ENCODE measurements around the gene CARD9.

Gene CARD9, protein sequence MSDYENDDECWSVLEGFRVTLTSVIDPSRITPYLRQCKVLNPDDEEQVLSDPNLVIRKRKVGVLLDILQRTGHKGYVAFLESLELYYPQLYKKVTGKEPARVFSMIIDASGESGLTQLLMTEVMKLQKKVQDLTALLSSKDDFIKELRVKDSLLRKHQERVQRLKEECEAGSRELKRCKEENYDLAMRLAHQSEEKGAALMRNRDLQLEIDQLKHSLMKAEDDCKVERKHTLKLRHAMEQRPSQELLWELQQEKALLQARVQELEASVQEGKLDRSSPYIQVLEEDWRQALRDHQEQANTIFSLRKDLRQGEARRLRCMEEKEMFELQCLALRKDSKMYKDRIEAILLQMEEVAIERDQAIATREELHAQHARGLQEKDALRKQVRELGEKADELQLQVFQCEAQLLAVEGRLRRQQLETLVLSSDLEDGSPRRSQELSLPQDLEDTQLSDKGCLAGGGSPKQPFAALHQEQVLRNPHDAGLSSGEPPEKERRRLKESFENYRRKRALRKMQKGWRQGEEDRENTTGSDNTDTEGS

DNA sequence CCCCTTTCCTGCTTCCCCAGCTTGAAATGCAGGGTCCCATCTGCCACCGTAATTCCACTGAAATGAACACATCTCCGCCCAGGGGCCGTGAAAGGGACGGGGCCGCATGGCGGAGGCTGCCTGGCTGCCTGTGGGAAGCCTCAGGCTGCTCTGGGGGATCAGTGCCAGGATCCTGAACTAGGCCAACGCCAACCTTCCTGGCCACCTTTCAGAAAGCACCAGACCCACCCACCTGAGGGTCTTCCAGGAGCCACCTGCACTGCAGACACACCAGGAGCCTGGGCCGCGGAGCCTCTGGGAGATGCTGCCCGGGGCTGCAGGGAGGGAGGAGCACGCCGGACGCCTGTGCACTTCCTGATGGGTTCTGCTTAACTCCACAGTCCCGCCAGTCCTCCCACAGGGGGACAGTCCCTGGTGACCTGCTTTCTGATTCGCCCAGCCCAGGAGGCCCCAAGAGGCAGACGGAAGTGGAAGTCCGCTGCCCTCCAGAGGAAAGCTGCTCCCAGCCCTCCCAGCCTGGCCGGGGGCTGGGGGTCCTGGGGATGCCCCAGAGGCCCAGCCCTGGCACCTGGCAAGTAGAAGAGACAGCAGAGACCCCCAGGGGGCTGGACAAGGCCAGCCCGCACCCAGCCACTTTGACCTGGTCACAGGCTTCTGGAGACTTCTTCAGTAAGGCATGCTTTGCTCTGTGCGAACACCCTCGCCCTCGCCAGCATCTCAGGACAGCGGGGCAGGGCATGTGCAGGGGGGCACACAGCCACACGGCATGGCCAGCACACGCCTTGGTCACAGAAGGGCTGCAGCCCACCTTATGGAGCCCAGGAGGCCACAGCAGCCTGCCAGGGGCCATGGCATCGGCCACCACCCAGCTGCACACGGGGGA, at the start of gene CARD9:
Gene CARD9 (minus strand): TSS at position 370 of the 883 bp plus-strand sequence. CDS start 1,591 bp downstream, outside the sequence.
- Histone ChIP-seq H3K27ac (no peak within 1 kb of the TSS), H3K4me1 (ENCODE audit: low read depth, poor library complexity, severe bottlenecking) (no peaks in the 10 kb centered on the region), H2AFZ (ENCODE audit: low read depth) (no peak within 1 kb of the TSS), H3K27me3 (ENCODE audit: insufficient read depth, low read depth) (no peaks in the 10 kb centered on the region), H3K4me3 (IDR thresholded peaks at IDR 0.05; ENCODE audit: insufficient read depth, low read depth, low read length) (no peak within 1 kb of the TSS), H3K9ac (no peak within 1 kb of the TSS), H3K79me2 (ENCODE audit: insufficient read depth, low read depth) (no peaks in the 10 kb centered on the region), H3K36me3 (ENCODE audit: insufficient read depth) (no peaks in the 10 kb centered on the region), H4K20me1 (ENCODE audit: insufficient read depth) (no peaks in the 10 kb centered on the region), H3K4me2 (no peak within 1 kb of the TSS)
- TF ChIP-seq, protein P1, sequence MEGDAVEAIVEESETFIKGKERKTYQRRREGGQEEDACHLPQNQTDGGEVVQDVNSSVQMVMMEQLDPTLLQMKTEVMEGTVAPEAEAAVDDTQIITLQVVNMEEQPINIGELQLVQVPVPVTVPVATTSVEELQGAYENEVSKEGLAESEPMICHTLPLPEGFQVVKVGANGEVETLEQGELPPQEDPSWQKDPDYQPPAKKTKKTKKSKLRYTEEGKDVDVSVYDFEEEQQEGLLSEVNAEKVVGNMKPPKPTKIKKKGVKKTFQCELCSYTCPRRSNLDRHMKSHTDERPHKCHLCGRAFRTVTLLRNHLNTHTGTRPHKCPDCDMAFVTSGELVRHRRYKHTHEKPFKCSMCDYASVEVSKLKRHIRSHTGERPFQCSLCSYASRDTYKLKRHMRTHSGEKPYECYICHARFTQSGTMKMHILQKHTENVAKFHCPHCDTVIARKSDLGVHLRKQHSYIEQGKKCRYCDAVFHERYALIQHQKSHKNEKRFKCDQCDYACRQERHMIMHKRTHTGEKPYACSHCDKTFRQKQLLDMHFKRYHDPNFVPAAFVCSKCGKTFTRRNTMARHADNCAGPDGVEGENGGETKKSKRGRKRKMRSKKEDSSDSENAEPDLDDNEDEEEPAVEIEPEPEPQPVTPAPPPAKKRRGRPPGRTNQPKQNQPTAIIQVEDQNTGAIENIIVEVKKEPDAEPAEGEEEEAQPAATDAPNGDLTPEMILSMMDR (conservative IDR thresholded peaks at IDR 0.05; ENCODE audit: low read depth, low read length) = no peak

DNA sequence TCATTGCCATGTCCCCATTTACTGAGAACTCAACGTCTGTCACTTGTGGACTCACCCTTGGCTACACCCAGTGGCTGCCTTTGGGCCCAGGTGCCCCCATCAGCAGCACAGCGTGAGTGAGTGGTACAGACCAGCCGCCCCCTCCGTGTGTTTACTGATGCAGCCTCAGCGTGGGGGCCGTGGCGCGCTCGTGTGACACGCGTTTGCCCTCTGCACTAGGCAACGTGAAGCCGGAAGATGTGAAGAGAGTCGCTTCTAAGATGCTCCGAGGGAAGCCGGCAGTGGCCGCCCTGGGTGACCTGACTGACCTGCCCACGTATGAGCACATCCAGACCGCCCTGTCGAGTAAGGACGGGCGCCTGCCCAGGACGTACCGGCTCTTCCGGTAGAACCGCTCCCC, 49.4 kb upstream of the CARD9 start:
- H2AFZ ChIP-seq (ENCODE audit: low read depth) = no peak overlapping the region
- H3K4me2 ChIP-seq = no peak overlapping the region
- H3K27ac ChIP-seq = no peak overlapping the region
- H3K9ac ChIP-seq = no peak overlapping the region
- H3K4me3 ChIP-seq (IDR thresholded peaks at IDR 0.05; ENCODE audit: insufficient read depth, low read depth, low read length) = no peak overlapping the region
- H3K27me3 ChIP-seq (ENCODE audit: insufficient read depth, low read depth) = no peaks in the 10 kb centered on the region
- no peaks in the 10 kb centered on the region for H3K4me1 ChIP-seq (ENCODE audit: low read depth, poor library complexity, severe bottlenecking)
- 0 out of 2 replicates have a peak, but pooled peaks cover 4% of the 10 kb centered on the region for H3K36me3 ChIP-seq (ENCODE audit: insufficient read depth)
- TF ChIP-seq, protein P1 (conservative IDR thresholded peaks at IDR 0.05; ENCODE audit: low read depth, low read length) = no peak
- no peaks in the 10 kb centered on the region for H4K20me1 ChIP-seq (ENCODE audit: insufficient read depth)
- H3K79me2 ChIP-seq (ENCODE audit: insufficient read depth, low read depth) = no peaks in the 10 kb centered on the region

DNA sequence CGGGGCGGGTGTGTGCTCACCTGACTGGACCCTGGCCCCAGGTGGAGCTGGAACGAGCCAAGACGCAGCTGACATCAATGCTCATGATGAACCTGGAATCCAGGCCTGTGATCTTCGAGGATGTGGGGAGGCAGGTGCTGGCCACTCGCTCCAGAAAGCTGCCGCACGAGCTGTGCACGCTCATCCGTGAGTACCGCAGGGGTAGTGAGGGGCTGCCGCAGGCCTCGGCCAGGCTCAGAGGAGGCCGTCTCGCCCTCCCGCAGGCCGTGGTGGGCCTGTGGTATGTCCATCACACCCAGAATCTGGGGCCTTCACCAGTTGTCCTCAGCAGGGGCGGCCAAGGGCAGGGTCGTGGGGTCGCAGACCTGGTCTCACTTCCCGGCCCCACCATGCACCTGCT, 48.3 kb upstream of the CARD9 start:
- Histone ChIP-seq H3K36me3 (ENCODE audit: insufficient read depth) (peaks cover 4% of the 10 kb centered on the region; the same call in 1 of the 2 replicates), H3K27ac (no peak overlapping the region), H4K20me1 (ENCODE audit: insufficient read depth) (no peaks in the 10 kb centered on the region), H2AFZ (ENCODE audit: low read depth) (no peak overlapping the region), H3K27me3 (ENCODE audit: insufficient read depth, low read depth) (no peaks in the 10 kb centered on the region), H3K4me3 (IDR thresholded peaks at IDR 0.05; ENCODE audit: insufficient read depth, low read depth, low read length) (no peak overlapping the region), H3K9ac (no peak overlapping the region), H3K4me1 (ENCODE audit: low read depth, poor library complexity, severe bottlenecking) (no peaks in the 10 kb centered on the region), H3K79me2 (ENCODE audit: insufficient read depth, low read depth) (no peaks in the 10 kb centered on the region), H3K4me2 (no peak overlapping the region)
- TF ChIP-seq, protein P1 (conservative IDR thresholded peaks at IDR 0.05; ENCODE audit: low read depth, low read length) = no peak

DNA sequence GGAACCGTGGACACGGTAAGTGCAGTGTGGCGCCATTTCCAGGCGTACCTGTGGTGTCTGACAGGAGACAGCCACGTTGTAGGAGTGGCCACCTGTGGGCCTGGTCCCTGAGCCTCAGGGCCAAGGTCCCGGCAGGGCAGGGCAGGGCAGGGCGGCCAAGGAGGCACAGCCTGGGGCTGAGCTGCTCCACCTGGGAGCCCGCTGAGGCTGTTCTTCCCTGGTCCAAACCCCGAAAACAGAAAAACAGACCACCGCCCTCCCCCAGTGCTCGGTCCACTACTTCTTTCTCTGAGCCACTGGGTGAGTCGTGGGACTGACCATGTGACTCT, 45.6 kb upstream of the CARD9 start:
- Histone ChIP-seq H4K20me1 (ENCODE audit: insufficient read depth) (no peaks in the 10 kb centered on the region), H3K9ac (no peak overlapping the region), H3K4me1 (ENCODE audit: low read depth, poor library complexity, severe bottlenecking) (no peaks in the 10 kb centered on the region), H3K27me3 (ENCODE audit: insufficient read depth, low read depth) (no peaks in the 10 kb centered on the region), H3K27ac (no peak overlapping the region), H3K79me2 (ENCODE audit: insufficient read depth, low read depth) (no peaks in the 10 kb centered on the region), H3K4me2 (no peak overlapping the region), H3K4me3 (IDR thresholded peaks at IDR 0.05; ENCODE audit: insufficient read depth, low read depth, low read length) (no peak overlapping the region), H2AFZ (ENCODE audit: low read depth) (no peak overlapping the region), H3K36me3 (ENCODE audit: insufficient read depth) (peaks cover 4% of the 10 kb centered on the region; the same call in 1 of the 2 replicates)
- TF ChIP-seq, protein P1 (conservative IDR thresholded peaks at IDR 0.05; ENCODE audit: low read depth, low read length) = no peak

Data from KMS-11 (cell line).